ENCODE measurements around the gene ADGRF3. TPM values are rescaled to one million over a fixed set of nuclear protein-coding genes. Genes with fewer than 3 reads are reported as not detected.
"Not testable (repeated sequence)": the region's sequence is repeated elsewhere in the genome, so short reads cannot be mapped to it uniquely, and the experiment has no call there.

The ADGRF3 gene
- total RNA-seq, 4 donors from 2014 or later = under 0.01 TPM; not detected in 3

- WGBS, 2 donors = 69 to 71% methylated on average over 3 of the region's 3 CpGs
- Histone ChIP-seq H3K36me3 (peaks cover 0 to 33% (median 0%) of the 10 kb centered on the region in 3 donors), H3K4me1 (no peaks in the 10 kb centered on the region)
Observed at GRCh38 chr2:26382564-26382963, 36.0 kb upstream of the ADGRF3 start.

GRCh38 chr2:26380281-26380680, 33.7 kb upstream of the ADGRF3 start:
- no peaks in the 10 kb centered on the region for H3K27me3 ChIP-seq
- no peaks in the 10 kb centered on the region for H3K9me3 ChIP-seq
- peaks cover 0 to 48% (median 0%) of the 10 kb centered on the region in 3 donors for H3K36me3 ChIP-seq
- H3K27ac ChIP-seq = no peak overlapping the region
- no peak overlapping the region for H3K4me3 ChIP-seq
- no peak for TF ChIP-seq EP300 (IDR thresholded peaks at IDR 0.05)
- no peak for TF ChIP-seq CTCF (IDR thresholded peaks at IDR 0.05)
- no peaks in the 10 kb centered on the region for H3K4me1 ChIP-seq
- no peak for DNase-seq (ENCODE audit: low spot score in 2 of 2)
- WGBS, 2 donors = 68 to 85% methylated on average over 2 of the region's 2 CpGs

More at GRCh38 chr2:26382564-26382963, 36.0 kb upstream of the ADGRF3 start:
- TF ChIP-seq CTCF (IDR thresholded peaks at IDR 0.05) = no peak
- TF ChIP-seq EP300 (IDR thresholded peaks at IDR 0.05) = no peak
- TF ChIP-seq POLR2A (IDR thresholded peaks at IDR 0.05) = no peak
- no peak for DNase-seq (ENCODE audit: low spot score in 2 of 2)
- no peak overlapping the region for H3K27ac ChIP-seq
- no peaks in the 10 kb centered on the region for H3K27me3 ChIP-seq
- H3K4me3 ChIP-seq = no peak overlapping the region
- no peaks in the 10 kb centered on the region for H3K9me3 ChIP-seq

- H3K27me3 ChIP-seq = no peaks in the 10 kb centered on the region
- no peak for DNase-seq (ENCODE audit: low spot score in 2 of 2)
- no peak overlapping the region for H3K27ac ChIP-seq
- 91 to 100% methylated on average over 1 of the region's 1 CpG for WGBS, 2 donors
- no peaks in the 10 kb centered on the region for H3K9me3 ChIP-seq
- H3K36me3 ChIP-seq = peaks cover 0 to 64% (median 0%) of the 10 kb centered on the region in 3 donors
- TF ChIP-seq CTCF (IDR thresholded peaks at IDR 0.05) (no peak), POLR2A (IDR thresholded peaks at IDR 0.05) (no peak), EP300 (IDR thresholded peaks at IDR 0.05) (no peak)
- no peak overlapping the region for H3K4me3 ChIP-seq
- H3K4me1 ChIP-seq = no peaks in the 10 kb centered on the region
Observed at GRCh38 chr2:26376799-26377198, 30.2 kb upstream of the ADGRF3 start.

GRCh38 chr2:26370909-26371308, 24.3 kb upstream of the ADGRF3 start:
- peaks cover 0 to 57% (median 0%) of the 10 kb centered on the region in 3 donors for H3K36me3 ChIP-seq
- H3K4me1 ChIP-seq; H3K9me3 ChIP-seq; H3K4me3 ChIP-seq; H3K27me3 ChIP-seq; DNase-seq (ENCODE audit: low spot score in 2 of 2); H3K27ac ChIP-seq: not testable (repeated sequence)
- WGBS, 2 donors = 92% methylated on average over 5 of the region's 31 CpGs; no CpG with 5 or more reads in 1 of the 2 donors

GRCh38 chr2:26369664-26370063, 23.1 kb upstream of the ADGRF3 start:
- H3K9me3 ChIP-seq; DNase-seq (ENCODE audit: low spot score in 2 of 2); H3K27ac ChIP-seq; H3K27me3 ChIP-seq; H3K4me1 ChIP-seq; H3K4me3 ChIP-seq: not testable (repeated sequence)
- H3K36me3 ChIP-seq = peaks cover 0 to 45% (median 0%) of the 10 kb centered on the region in 3 donors
- 43 to 58% methylated on average over 2 of the region's 2 CpGs for WGBS, 2 donors

GRCh38 chr2:26366957-26367356, 20.4 kb upstream of the ADGRF3 start:
- H3K36me3 ChIP-seq = peaks cover 0 to 24% (median 0%) of the 10 kb centered on the region in 3 donors
- H3K27ac ChIP-seq = no peak overlapping the region
- no peaks in the 10 kb centered on the region for H3K27me3 ChIP-seq
- TF ChIP-seq POLR2A (IDR thresholded peaks at IDR 0.05) = no peak
- no peak for TF ChIP-seq CTCF (IDR thresholded peaks at IDR 0.05)
- no peak for TF ChIP-seq EP300 (IDR thresholded peaks at IDR 0.05)
- no peak for DNase-seq (ENCODE audit: low spot score in 2 of 2)
- no peak overlapping the region for H3K4me3 ChIP-seq
- no peaks in the 10 kb centered on the region for H3K4me1 ChIP-seq
- 89 to 90% methylated on average over 5 of the region's 5 CpGs for WGBS, 2 donors
- H3K9me3 ChIP-seq = no peaks in the 10 kb centered on the region
